HEK293 (cell line): ENCODE results near the gene MZT2A.
"Not testable (repeated sequence)": the region's sequence is repeated elsewhere in the genome, so short reads cannot be mapped to it uniquely, and the experiment has no call there.

Experiments
- HOXA7 ChIP-seq: sonication (generic); formaldehyde crosslinking; IDR thresholded peaks from 2 replicates; pipeline ENCODE4 v1.8.1; 2022; ENCODE audit warnings: missing genetic modification reagents, borderline replicate concordance
- KLF16 ChIP-seq: fragments of 450-650 bp; formaldehyde crosslinking; IDR thresholded peaks from 2 replicates; pipeline ENCODE4 v1.5.1; 2017; ENCODE audit warnings: missing biosample characterization, missing genetic modification characterization
- TCF7L2 ChIP-seq: IDR thresholded peaks from 2 replicates; pipeline ENCODE4 v1.6.1; 2011; ENCODE audit warnings: low read depth, mild to moderate bottlenecking, inconsistent platforms, low read length, moderate library complexity, borderline replicate concordance
- ZNF121 ChIP-seq: fragments of 450-650 bp; formaldehyde crosslinking; IDR thresholded peaks from 2 replicates; pipeline ENCODE4 v1.5.1; 2016; ENCODE audit warnings: missing biosample characterization, missing genetic modification characterization
- ZNF133 ChIP-seq: fragments of 450-650 bp; formaldehyde crosslinking; IDR thresholded peaks from 2 replicates; pipeline ENCODE4 v1.5.1; 2016; ENCODE audit warnings: missing biosample characterization, missing genetic modification characterization
- ZNF2 ChIP-seq: fragments of 450-650 bp; formaldehyde crosslinking; IDR thresholded peaks from 2 replicates; pipeline ENCODE4 v1.5.1; 2016; ENCODE audit warnings: missing biosample characterization, missing genetic modification characterization
- ZNF549 ChIP-seq: fragments of 450-650 bp; IDR thresholded peaks from 2 replicates; pipeline ENCODE4 v1.5.1; 2018; ENCODE audit warnings: missing biosample characterization, missing genetic modification characterization, mild to moderate bottlenecking, inconsistent platforms, moderate library complexity
- ZNF558 ChIP-seq: fragments of 450-650 bp; formaldehyde crosslinking; IDR thresholded peaks from 2 replicates; pipeline ENCODE4 v1.5.1; 2016; ENCODE audit warnings: missing biosample characterization, missing genetic modification characterization
- ZNF747 ChIP-seq: fragments of 450-650 bp; formaldehyde crosslinking; IDR thresholded peaks from 2 replicates; pipeline ENCODE4 v1.5.1; 2016; ENCODE audit warnings: missing biosample characterization, missing genetic modification characterization
- TF ChIP-seq, protein P1 (sequence below): fragments of 450-650 bp; formaldehyde crosslinking; IDR thresholded peaks from 2 replicates; pipeline ENCODE4 v1.5.1; 2016; ENCODE audit warnings: missing biosample characterization, missing genetic modification characterization
- TF ChIP-seq, protein P2 (sequence below): fragments of 450-650 bp; formaldehyde crosslinking; IDR thresholded peaks from 2 replicates; pipeline ENCODE4 v1.5.1; 2016; ENCODE audit warnings: missing biosample characterization, missing genetic modification characterization

DNA sequence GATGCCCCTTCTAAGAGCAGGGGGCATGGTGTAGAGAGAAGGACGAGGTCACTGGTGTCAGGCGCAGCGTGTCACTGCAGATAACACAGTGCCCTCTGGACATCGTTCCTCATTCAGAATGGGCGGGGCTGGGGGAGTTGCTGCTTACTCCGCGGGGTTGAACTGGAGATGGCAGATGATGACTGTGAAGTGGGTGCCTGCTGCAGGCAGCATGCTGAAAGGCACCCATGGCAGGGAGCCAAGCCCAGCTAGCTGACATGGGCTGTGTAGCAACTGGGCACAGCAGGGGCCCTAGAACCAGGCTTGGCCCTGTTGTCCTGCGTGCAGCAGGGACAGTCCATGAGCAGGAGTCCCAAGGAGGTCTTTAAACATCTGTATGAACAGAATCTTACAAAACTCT is 20.6 kb downstream of the MZT2A start:
- TF ChIP-seq, protein P1, sequence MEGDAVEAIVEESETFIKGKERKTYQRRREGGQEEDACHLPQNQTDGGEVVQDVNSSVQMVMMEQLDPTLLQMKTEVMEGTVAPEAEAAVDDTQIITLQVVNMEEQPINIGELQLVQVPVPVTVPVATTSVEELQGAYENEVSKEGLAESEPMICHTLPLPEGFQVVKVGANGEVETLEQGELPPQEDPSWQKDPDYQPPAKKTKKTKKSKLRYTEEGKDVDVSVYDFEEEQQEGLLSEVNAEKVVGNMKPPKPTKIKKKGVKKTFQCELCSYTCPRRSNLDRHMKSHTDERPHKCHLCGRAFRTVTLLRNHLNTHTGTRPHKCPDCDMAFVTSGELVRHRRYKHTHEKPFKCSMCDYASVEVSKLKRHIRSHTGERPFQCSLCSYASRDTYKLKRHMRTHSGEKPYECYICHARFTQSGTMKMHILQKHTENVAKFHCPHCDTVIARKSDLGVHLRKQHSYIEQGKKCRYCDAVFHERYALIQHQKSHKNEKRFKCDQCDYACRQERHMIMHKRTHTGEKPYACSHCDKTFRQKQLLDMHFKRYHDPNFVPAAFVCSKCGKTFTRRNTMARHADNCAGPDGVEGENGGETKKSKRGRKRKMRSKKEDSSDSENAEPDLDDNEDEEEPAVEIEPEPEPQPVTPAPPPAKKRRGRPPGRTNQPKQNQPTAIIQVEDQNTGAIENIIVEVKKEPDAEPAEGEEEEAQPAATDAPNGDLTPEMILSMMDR (tag by site-specific recombination) = not testable (repeated sequence)
- TF ChIP-seq TCF7L2; ZNF133 (tag by site-specific recombination); HOXA7 (CRISPR knock-in tag); ZNF558 (tag by site-specific recombination); ZNF2 (tag by site-specific recombination); KLF16 (tag by site-specific recombination); ZNF549 (tag by site-specific recombination); ZNF747 (tag by site-specific recombination); ZNF121 (tag by site-specific recombination): not testable (repeated sequence)
- TF ChIP-seq, protein P2, sequence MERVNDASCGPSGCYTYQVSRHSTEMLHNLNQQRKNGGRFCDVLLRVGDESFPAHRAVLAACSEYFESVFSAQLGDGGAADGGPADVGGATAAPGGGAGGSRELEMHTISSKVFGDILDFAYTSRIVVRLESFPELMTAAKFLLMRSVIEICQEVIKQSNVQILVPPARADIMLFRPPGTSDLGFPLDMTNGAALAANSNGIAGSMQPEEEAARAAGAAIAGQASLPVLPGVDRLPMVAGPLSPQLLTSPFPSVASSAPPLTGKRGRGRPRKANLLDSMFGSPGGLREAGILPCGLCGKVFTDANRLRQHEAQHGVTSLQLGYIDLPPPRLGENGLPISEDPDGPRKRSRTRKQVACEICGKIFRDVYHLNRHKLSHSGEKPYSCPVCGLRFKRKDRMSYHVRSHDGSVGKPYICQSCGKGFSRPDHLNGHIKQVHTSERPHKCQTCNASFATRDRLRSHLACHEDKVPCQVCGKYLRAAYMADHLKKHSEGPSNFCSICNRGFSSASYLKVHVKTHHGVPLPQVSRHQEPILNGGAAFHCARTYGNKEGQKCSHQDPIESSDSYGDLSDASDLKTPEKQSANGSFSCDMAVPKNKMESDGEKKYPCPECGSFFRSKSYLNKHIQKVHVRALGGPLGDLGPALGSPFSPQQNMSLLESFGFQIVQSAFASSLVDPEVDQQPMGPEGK (tag by site-specific recombination) = not testable (repeated sequence)
